Transverse colon (tissue), 4 donors: ENCODE measurements around the gene ZHX3.

Source experiments
- CTCF ChIP-seq, 5 experiments: fragments of 200-600 bp in 3 of 5; fragments of 450-650 bp in 2 of 5; sonication (generic) in 3 of 5; IDR thresholded peaks; 1 replicate in 2 of 5; 2 replicates in 3 of 5; pipeline ENCODE4 v1.5.1; 2016 to 2017; ENCODE audit warnings: antibody characterized with exemption in 5 of 5, inconsistent platforms in 3 of 5, mild to moderate bottlenecking in 2 of 5, moderate library complexity in 1 of 5
- EP300 ChIP-seq: sonication (generic); formaldehyde crosslinking; IDR thresholded peaks from one replicate; pipeline ENCODE4 v1.6.1; 2017; ENCODE audit warnings: antibody characterized with exemption, low read depth
- POLR2A ChIP-seq: fragments of 450-650 bp; IDR thresholded peaks from one replicate; pipeline ENCODE4 v1.6.1; 2016; ENCODE audit warnings: antibody characterized with exemption, mild to moderate bottlenecking, moderate library complexity
- POLR2AphosphoS5 ChIP-seq, 3 donors: sonication (generic); formaldehyde crosslinking; IDR thresholded peaks; one replicate each; pipeline ENCODE4 v1.6.1; 2016; ENCODE audit warnings: antibody characterized with exemption in 3 of 3

- TF ChIP-seq CTCF (IDR thresholded peaks at IDR 0.05) (no peak), POLR2A (no peak), POLR2AphosphoS5 (IDR thresholded peaks at IDR 0.05) (no peak), EP300 (no peak)
These were observed 88.7 kb downstream of the ZHX3 start for GRCh38 chr20:41228858-41229257.
